ENCODE data around the gene DOC2B. TPM values are rescaled to one million over a fixed set of nuclear protein-coding genes. Genes with fewer than 3 reads are reported as not detected.
A peak's percentile ranks its signal among the peaks of the same experiment; 100 is the strongest.
"Not testable (repeated sequence)": the region's sequence is repeated elsewhere in the genome, so short reads cannot be mapped to it uniquely, and the experiment has no call there.

Gene DOC2B
- total and polyA plus RNA-seq, 8 donors = 2.4 to 6.9 (median 3.4) TPM

GRCh38 chr17:171871-172270 is 9.6 kb downstream of the DOC2B start:
- H3K4me1 ChIP-seq = no peaks in the 10 kb centered on the region
- H3K9me3 ChIP-seq = no peaks in the 10 kb centered on the region
- H3K27me3 ChIP-seq = no peaks in the 10 kb centered on the region
- DNase-seq = peak in 1 of 4 donors; percentile 34
- TF ChIP-seq, protein P1, sequence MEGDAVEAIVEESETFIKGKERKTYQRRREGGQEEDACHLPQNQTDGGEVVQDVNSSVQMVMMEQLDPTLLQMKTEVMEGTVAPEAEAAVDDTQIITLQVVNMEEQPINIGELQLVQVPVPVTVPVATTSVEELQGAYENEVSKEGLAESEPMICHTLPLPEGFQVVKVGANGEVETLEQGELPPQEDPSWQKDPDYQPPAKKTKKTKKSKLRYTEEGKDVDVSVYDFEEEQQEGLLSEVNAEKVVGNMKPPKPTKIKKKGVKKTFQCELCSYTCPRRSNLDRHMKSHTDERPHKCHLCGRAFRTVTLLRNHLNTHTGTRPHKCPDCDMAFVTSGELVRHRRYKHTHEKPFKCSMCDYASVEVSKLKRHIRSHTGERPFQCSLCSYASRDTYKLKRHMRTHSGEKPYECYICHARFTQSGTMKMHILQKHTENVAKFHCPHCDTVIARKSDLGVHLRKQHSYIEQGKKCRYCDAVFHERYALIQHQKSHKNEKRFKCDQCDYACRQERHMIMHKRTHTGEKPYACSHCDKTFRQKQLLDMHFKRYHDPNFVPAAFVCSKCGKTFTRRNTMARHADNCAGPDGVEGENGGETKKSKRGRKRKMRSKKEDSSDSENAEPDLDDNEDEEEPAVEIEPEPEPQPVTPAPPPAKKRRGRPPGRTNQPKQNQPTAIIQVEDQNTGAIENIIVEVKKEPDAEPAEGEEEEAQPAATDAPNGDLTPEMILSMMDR (IDR thresholded peaks at IDR 0.05) = no peak
- no peak for ATAC-seq
- no peak overlapping the region for H3K4me3 ChIP-seq
- intact Hi-C loops (cut with DNase I) = no loop called here
- no peaks in the 10 kb centered on the region for H3K36me3 ChIP-seq
- H3K27ac ChIP-seq = no peak overlapping the region

DNA sequence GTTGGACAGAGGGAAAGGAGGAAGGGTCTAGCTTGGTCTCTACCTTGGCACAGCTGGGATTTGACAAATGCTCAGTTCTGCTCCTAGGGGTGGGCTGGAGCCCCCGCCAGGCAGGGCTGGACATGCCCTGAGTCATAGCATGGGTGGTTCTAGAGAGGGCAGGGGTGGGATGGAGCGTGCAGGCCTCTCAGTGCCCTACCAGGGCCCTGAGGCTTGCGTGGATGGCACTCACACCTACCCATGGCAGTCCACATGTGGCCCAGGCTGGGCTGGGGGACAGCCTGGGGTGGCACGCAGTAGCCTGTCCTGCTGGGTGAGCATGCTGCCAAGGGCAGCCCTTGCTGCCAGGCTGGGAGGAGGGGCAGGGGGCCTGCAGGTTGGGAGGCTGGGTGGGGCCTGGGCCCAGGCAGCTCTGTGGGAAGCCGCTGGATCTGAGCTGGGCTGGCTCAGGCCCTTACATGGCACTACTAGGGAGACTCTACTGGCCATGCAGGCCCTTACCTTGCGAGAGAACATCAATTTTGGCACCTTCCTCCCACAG is 11.2 kb downstream of the DOC2B start:
- DNase-seq = peak in 1 of 4 donors; percentile 52
- Histone ChIP-seq H3K36me3 (no peaks in the 10 kb centered on the region), H3K27me3 (no peaks in the 10 kb centered on the region), H3K9me3 (no peaks in the 10 kb centered on the region), H3K4me1 (no peaks in the 10 kb centered on the region), H3K4me3 (no peak overlapping the region), H3K27ac (no peak overlapping the region)
- TF ChIP-seq, protein P1 (IDR thresholded peaks at IDR 0.05) = no peak
- ATAC-seq = no peak
- intact Hi-C loops (cut with DNase I) = no loop called here

DNA sequence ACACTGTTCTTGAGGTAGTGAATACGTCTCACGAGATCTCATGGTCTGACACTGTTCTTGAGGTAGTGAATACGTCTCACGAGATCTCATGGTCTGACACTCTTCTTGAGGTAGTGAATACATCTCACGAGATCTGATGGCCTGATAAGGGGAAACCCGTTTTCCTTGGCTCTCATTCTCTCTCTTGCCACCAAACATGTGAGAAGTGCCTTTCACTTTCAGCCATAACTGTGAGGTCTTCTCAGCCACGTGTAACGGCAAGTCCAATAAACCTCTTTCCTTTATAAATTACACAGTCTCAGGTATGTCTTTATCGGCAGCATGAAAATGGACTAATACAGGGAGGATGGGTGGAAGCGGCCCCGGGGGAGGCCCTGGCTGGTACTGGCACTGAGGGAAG is 12.8 kb downstream of the DOC2B start:
- H3K9me3 ChIP-seq; intact Hi-C loops (cut with DNase I); H3K36me3 ChIP-seq; ATAC-seq; H3K4me3 ChIP-seq; H3K27ac ChIP-seq; H3K4me1 ChIP-seq; H3K27me3 ChIP-seq; DNase-seq: not testable (repeated sequence)

DNA sequence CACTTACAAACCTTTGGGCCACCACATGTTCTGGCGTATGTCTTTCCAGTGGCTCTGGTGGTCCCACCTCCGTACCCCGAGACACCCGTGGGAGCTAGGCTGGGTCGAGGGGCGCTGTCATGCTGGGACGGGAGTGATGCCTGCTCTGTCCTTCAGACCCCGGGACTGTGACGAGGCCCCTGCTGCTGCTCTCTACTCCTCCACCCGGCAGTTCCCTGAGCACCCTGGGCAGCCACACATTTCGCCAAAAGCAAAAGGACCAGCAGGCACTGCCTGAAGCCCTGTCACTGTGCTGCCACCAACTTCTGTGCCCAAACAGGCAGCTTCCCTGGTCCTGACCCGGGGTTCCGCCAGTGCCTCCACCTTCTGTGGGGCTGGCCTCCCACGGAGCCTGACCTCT is 15.5 kb downstream of the DOC2B start:
- Histone ChIP-seq H3K9me3 (no peaks in the 10 kb centered on the region), H3K36me3 (peaks cover 0 to 9% of the 10 kb centered on the region in 2 donors), H3K27ac (no peak overlapping the region), H3K27me3 (no peaks in the 10 kb centered on the region), H3K4me1 (no peaks in the 10 kb centered on the region), H3K4me3 (no peak overlapping the region)
- TF ChIP-seq, protein P1 (IDR thresholded peaks at IDR 0.05) = no peak
- ATAC-seq (no peak), DNase-seq (peak in 1 of 4 donors; percentile 53)
- intact Hi-C loops (cut with DNase I) = no loop called here

DNA sequence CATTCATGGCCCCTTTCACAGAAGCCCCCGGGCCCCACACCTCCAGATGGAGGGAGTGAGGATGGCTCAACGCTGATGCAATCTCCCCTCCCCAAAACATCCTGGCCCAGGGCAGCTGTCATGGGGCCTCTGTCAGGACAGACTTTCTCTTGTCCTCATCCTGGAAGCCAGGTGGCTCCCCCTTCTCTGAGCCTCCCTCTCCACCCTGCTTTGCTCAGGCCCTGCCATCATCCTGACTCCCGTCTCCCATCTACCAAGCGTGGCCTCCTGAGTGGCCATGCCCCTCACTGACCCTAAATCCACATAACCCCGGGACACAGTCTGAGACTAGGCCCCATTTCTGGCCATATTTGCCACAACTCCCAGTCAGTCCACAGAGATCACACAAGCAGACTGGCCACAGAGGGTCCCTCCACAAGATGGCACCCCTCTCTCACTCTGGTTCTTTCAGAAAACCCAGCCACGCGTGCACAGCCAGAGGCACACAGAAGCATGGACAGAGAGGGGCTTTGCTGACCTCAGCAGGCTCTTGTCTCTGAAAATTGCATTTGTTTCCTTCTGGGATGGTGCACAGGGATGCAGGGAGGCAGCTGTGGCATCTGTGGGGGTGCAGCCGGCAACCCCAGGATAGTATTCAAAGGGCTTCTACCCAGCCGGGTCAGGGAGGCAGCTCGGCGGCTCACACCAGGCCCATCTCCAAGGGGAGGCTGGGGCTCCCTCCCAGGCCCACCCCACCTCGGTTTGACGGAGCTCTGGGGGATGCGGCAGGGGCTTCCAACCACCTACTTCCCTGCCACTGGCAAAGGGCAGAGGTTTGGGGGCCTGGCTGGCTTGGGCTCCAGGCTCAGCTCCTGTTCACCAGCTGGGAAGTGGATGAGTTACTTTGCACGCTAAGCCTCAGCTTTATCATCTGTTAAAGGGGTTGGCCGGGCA is 16.9 kb downstream of the DOC2B start:
- TF ChIP-seq, protein P1 (IDR thresholded peaks at IDR 0.05) = peak; percentile 31 to 40
- DNase-seq = peak in 3 of 4 donors; percentile 35 to 72 (median 55)
- H3K4me1 ChIP-seq = no peaks in the 10 kb centered on the region
- peaks cover 0 to 17% of the 10 kb centered on the region in 2 donors for H3K36me3 ChIP-seq
- intact Hi-C loops (cut with DNase I) = no loop called here
- no peak overlapping the region for H3K27ac ChIP-seq
- no peaks in the 10 kb centered on the region for H3K27me3 ChIP-seq
- H3K4me3 ChIP-seq = no peak overlapping the region
- no peaks in the 10 kb centered on the region for H3K9me3 ChIP-seq
- ATAC-seq = peak; percentile 77

Measured in left lung (tissue), 10 donors.